ENCODE results near the gene EPS15.

EPS15 gene

DNA sequence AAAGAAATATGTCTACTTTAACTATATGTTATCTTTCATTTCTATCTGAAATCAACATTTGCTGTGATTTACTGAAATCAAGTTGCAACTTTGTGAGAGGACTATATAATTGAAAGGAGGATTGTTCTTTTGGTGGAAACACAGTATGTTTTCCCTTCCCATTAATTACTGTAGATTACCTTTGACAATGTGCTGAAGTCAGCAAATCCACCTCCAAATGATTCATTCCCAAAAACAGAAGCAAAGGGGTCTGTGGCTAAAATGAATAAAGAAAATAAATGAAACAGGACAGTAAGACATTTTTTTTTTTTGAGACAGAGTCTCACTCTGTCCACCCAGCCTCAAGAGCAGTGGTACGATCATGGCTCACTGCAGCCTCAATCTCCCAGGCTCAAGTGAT, 153.3 kb downstream of the EPS15 start:
- in situ Hi-C loops (cut with HindIII; ENCODE audit: low sequenced_read_pairs) = no loop called here
- no peak for TF ChIP-seq CTCF (IDR thresholded peaks at IDR 0.05; ENCODE audit: low read depth, low read length, missing control alignments)
- no peak overlapping the region for H3K4me3 ChIP-seq (ENCODE audit: low read depth, low read length)
- DNase-seq (ENCODE audit: low read depth) = no peak

DNA sequence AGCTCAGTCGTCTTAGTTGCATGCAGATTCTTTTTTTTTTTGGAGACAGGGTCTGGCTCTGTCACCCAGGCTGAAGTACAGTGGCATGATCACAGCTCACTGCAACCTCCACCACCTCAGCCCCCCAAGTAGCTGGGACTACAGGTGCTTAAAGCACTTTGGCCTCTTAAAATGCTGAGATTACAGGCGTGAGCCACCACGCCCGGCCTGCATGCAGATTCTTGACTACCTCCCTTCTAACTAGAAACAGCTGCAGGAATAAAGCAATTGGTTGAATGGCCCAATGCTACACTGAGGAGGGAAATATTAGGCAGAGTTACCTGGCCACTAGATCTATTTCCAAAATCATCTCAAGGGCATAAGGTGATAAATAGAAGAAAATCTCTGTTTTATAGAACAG, 159.2 kb downstream of the EPS15 start:
- no peak overlapping the region for H3K4me3 ChIP-seq (ENCODE audit: low read depth, low read length)
- in situ Hi-C loops (cut with HindIII; ENCODE audit: low sequenced_read_pairs) = no loop called here
- no peak for TF ChIP-seq CTCF (IDR thresholded peaks at IDR 0.05; ENCODE audit: low read depth, low read length, missing control alignments)
- DNase-seq (ENCODE audit: low read depth) = no peak

DNA sequence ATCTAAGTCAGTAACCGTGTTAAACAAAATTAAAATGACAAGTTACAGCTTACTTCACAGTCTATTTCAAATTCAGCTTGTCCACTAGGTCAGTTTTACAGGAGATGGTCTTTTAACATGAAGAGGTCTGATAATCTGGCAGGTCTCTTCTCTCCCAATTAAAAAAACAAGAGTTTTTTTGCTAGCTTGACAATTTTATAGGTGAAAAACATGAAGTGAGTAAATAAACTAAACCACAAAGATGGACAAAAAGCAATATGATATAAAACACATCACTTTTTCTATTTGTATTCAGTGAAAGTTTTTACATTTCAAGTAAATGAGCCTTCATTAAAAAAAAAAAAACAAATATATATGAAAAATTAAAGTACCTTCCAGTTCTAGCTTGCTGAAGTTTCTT, 163.7 kb downstream of the EPS15 start:
- no peak for TF ChIP-seq CTCF (IDR thresholded peaks at IDR 0.05; ENCODE audit: low read depth, low read length, missing control alignments)
- H3K4me3 ChIP-seq (ENCODE audit: low read depth, low read length) = no peak overlapping the region
- no peak for DNase-seq (ENCODE audit: low read depth)
- in situ Hi-C loops (cut with HindIII; ENCODE audit: low sequenced_read_pairs) = no loop called here

DNA sequence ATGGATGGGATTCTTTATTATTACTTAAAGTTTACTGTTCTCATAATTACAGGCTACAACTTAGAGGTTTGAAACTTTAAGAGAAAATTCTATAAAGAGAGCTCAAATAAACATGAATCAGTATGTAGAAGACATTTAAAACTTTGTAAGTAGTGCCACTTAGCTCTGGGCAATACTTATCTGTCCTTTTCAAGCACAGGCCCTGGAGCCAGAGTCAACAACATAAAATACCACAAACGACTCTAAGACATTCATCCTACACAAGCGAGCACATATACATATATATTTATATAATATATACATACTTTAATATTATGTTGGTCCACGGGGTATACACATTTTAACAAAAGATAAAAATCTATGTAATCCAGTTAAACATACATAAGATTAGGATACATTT, 164.7 kb downstream of the EPS15 start:
- no peak overlapping the region for H3K4me3 ChIP-seq (ENCODE audit: low read depth, low read length)
- DNase-seq (ENCODE audit: low read depth) = no peak
- no peak for TF ChIP-seq CTCF (IDR thresholded peaks at IDR 0.05; ENCODE audit: low read depth, low read length, missing control alignments)
- in situ Hi-C loops (cut with HindIII; ENCODE audit: low sequenced_read_pairs) = no loop called here

DNA sequence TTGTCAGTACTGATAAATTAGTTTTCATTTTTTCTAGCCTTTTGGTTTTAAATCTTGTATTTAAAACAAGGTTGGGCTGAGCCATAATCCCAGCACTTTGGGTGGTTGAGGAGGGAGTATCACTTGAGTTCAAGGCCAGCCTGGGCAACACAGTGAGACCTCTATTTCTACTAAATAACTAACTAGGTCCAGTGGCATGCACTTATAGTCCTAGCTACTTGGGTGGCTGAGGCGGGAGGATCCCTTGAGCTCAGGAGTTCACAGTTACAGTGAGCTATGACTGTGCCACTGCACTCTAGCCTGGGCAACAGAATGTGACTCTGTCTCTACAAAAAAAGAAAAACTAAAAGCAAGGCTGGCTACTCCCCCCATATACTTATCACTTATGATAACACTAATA, 167.2 kb downstream of the EPS15 start:
- in situ Hi-C loops (cut with HindIII; ENCODE audit: low sequenced_read_pairs) = no loop called here
- no peak for DNase-seq (ENCODE audit: low read depth)
- TF ChIP-seq CTCF (IDR thresholded peaks at IDR 0.05; ENCODE audit: low read depth, low read length, missing control alignments) = no peak
- H3K4me3 ChIP-seq (ENCODE audit: low read depth, low read length) = no peak overlapping the region

DNA sequence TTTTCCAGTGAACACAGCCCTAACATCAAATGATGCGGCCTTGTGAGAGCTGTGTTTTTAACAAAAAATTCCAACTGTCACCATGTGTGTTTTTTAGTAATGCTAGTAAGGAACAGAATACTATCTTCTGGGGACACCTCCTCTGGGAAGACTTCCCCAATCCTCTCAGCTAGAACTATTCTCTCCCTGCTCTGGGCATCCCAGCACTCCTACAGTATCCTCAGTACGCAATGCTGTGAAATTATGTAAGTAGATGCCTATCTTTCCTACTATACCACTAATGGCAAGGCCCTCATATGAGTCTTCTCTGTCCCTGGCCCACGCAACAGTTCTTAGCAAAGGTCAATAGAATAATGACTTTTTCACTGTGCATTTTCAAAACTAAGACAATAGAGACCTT, 169.2 kb downstream of the EPS15 start:
- in situ Hi-C loops (cut with HindIII; ENCODE audit: low sequenced_read_pairs) = no loop called here
- no peak overlapping the region for H3K4me3 ChIP-seq (ENCODE audit: low read depth, low read length)
- DNase-seq (ENCODE audit: low read depth) = no peak
- TF ChIP-seq CTCF (IDR thresholded peaks at IDR 0.05; ENCODE audit: low read depth, low read length, missing control alignments) = no peak

- in situ Hi-C loops (cut with HindIII; ENCODE audit: low sequenced_read_pairs) = no loop called here
- no peak for TF ChIP-seq CTCF (IDR thresholded peaks at IDR 0.05; ENCODE audit: low read depth, low read length, missing control alignments)
- H3K4me3 ChIP-seq (ENCODE audit: low read depth, low read length) = no peak overlapping the region
- DNase-seq (ENCODE audit: low read depth) = no peak
These were observed 170.9 kb downstream of the EPS15 start for GRCh38 chr1:51348147-51348527.
